ENCODE results near the gene CNP.
"Not testable (repeated sequence)": the region's sequence is repeated elsewhere in the genome, so short reads cannot be mapped to it uniquely, and the experiment has no call there.

The CNP gene

GRCh38 chr17:41966463-41967140 is at the start of gene CNP:
TSS of gene CNP (plus strand) at chr17:41966795. CDS start at chr17:41966885, 90 bp downstream.
- DNase-seq = peak; percentile 91

GRCh38 chr17:41917192-41917591 is 49.4 kb upstream of the CNP start:
- DNase-seq = peak; percentile 26

- DNase-seq = no peak
Observed at GRCh38 chr17:41917679-41918313, 48.8 kb upstream of the CNP start.

- peak; percentile 98 for DNase-seq
Observed at GRCh38 chr17:41918314-41919164, 48.1 kb upstream of the CNP start, which contains the start of gene ACLY. TSS of gene ACLY (minus strand) at chr17:41918951. CDS start at chr17:41913873, 5,078 bp downstream.

- no peak for DNase-seq
Observed at GRCh38 chr17:41919165-41919817, 47.3 kb upstream of the CNP start.

GRCh38 chr17:41919840-41920579 is 46.6 kb upstream of the CNP start:
- DNase-seq = peak; percentile 55

GRCh38 chr17:41920580-41920955 is 46.0 kb upstream of the CNP start:
- no peak for DNase-seq

- no peak for DNase-seq
Observed at GRCh38 chr17:41925991-41926590, 40.5 kb upstream of the CNP start.

- DNase-seq = no peak
Observed at GRCh38 chr17:41928693-41929251, 37.8 kb upstream of the CNP start.

GRCh38 chr17:41930009-41930832 is 36.4 kb upstream of the CNP start, which contains the start of gene ODAD4:
TSS of gene ODAD4 (plus strand) at chr17:41930617. CDS start at chr17:41930724, 107 bp downstream.
- DNase-seq = peak; percentile 98

GRCh38 chr17:41930833-41931156 is 35.8 kb upstream of the CNP start:
- not testable (repeated sequence) for DNase-seq

GRCh38 chr17:41931715-41932114 is 34.9 kb upstream of the CNP start:
- DNase-seq = not testable (repeated sequence)

- DNase-seq = no peak
Observed at GRCh38 chr17:41932816-41933389, 33.7 kb upstream of the CNP start.

GRCh38 chr17:41935641-41936040 is 31.0 kb upstream of the CNP start:
- no peak for DNase-seq

GRCh38 chr17:41937970-41938954 is 28.3 kb upstream of the CNP start:
- DNase-seq = no peak

- no peak for DNase-seq
Observed at GRCh38 chr17:41939044-41939692, 27.4 kb upstream of the CNP start.

GRCh38 chr17:41939693-41940090 is 26.9 kb upstream of the CNP start:
- no peak for DNase-seq

- DNase-seq = no peak
Observed at GRCh38 chr17:41941168-41941567, 25.4 kb upstream of the CNP start.

Measured in HCEC 1CT (cell line).